ENCODE data around the gene OR4F15. TPM values are rescaled to one million over a fixed set of nuclear protein-coding genes. Genes with fewer than 3 reads are reported as not detected.
"Not testable (repeated sequence)": the region's sequence is repeated elsewhere in the genome, so short reads cannot be mapped to it uniquely, and the experiment has no call there.

Gene OR4F15
- total RNA-seq, 1 experiment from 2014 or later = not detected

DNA sequence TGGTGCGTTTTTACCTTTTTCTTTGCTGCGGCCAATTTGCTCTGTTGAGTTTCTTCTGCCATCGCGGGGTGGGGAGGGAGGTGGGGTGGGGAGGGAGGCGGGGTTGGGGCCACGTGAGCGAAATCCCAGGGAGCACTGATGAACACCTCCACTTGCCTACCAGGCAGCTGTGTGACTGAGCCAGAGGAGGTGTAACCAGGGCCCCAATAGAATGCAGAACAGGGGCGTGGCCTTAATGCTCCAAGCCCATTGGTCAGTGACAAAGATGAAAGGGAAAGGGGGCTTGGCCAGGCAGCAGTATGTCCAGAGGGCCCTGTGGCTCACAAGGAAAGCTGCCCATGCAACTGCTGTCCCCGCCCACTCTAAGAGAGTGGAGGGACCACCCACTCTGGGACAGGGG is 30.1 kb upstream of the OR4F15 start:
- Histone ChIP-seq H3K36me3 (ENCODE audit: low read depth, low read length) (no peaks in the 10 kb centered on the region), H3K4me1 (ENCODE audit: insufficient read depth, low read length) (no peaks in the 10 kb centered on the region), H2AFZ (ENCODE audit: low read length) (no peak overlapping the region), H3K79me2 (ENCODE audit: low read length) (no peaks in the 10 kb centered on the region), H3K4me2 (ENCODE audit: low read length) (no peak overlapping the region), H3K4me3 (ENCODE audit: low read length) (no peak overlapping the region), H4K20me1 (ENCODE audit: low read length) (no peaks in the 10 kb centered on the region), H3K9ac (ENCODE audit: low read length) (no peak overlapping the region), H3K27me3 (ENCODE audit: low read length) (peaks cover 28% of the 10 kb centered on the region), H3K9me3 (ENCODE audit: low read length) (no peaks in the 10 kb centered on the region), H3K9me2 (replicated peaks; ENCODE audit: low read length) (no peaks in the 10 kb centered on the region), H3K27ac (ENCODE audit: low read length) (no peak overlapping the region), H3F3A (ENCODE audit: low read length, unreplicated experiment) (no peaks in the 10 kb centered on the region)
- CTCF ChIA-PET = no interaction called here
- POLR2A ChIA-PET (ENCODE audit: unreplicated experiment) = no interaction called here
- ATAC-seq (no peak), DNase-seq (no peak)
- no peak for TF ChIP-seq EZH2phosphoT487 (IDR thresholded peaks at IDR 0.05; ENCODE audit: borderline replicate concordance, low read length)
- TF ChIP-seq, protein P1, sequence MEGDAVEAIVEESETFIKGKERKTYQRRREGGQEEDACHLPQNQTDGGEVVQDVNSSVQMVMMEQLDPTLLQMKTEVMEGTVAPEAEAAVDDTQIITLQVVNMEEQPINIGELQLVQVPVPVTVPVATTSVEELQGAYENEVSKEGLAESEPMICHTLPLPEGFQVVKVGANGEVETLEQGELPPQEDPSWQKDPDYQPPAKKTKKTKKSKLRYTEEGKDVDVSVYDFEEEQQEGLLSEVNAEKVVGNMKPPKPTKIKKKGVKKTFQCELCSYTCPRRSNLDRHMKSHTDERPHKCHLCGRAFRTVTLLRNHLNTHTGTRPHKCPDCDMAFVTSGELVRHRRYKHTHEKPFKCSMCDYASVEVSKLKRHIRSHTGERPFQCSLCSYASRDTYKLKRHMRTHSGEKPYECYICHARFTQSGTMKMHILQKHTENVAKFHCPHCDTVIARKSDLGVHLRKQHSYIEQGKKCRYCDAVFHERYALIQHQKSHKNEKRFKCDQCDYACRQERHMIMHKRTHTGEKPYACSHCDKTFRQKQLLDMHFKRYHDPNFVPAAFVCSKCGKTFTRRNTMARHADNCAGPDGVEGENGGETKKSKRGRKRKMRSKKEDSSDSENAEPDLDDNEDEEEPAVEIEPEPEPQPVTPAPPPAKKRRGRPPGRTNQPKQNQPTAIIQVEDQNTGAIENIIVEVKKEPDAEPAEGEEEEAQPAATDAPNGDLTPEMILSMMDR (conservative IDR thresholded peaks at IDR 0.05; ENCODE audit: low read depth, low read length) = no peak
- no peak for TF ChIP-seq EZH2 (IDR thresholded peaks at IDR 0.05; ENCODE audit: low read length, unreplicated experiment)
- intact Hi-C loops (cut with micrococcal nuclease) = no loop called here
- no TSS peak for BruUV-seq (replicated peaks)

DNA sequence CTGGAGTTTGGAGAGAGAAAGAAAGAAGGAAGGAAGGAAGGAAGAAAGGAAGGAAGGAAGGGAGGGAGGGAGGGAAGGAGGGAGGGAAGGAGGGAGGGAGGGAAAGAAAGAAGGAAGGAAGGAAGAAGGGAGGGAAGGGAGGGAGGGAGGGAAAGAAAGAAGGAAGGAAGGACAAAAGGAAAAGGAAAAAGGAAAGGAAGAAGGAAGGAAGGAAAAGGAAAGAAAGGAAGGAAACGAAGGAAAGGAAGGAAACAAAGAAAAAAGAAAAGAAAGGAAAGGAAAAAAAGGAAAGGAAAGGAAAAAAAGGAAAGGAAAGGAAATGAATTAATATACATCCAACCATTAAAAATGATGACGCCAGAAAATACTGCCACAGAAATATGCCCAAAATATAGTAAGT is 27.4 kb upstream of the OR4F15 start:
- DNase-seq = no peak
- no peaks in the 10 kb centered on the region for H3K9me3 ChIP-seq (ENCODE audit: low read length)
- H4K20me1 ChIP-seq (ENCODE audit: low read length) = no peaks in the 10 kb centered on the region
- H3K4me1 ChIP-seq (ENCODE audit: insufficient read depth, low read length) = no peaks in the 10 kb centered on the region
- no peaks in the 10 kb centered on the region for H3K9me2 ChIP-seq (replicated peaks; ENCODE audit: low read length)
- no peak for ATAC-seq
- H3K9ac ChIP-seq (ENCODE audit: low read length) = no peak overlapping the region
- peaks cover 12% of the 10 kb centered on the region for H3K27me3 ChIP-seq (ENCODE audit: low read length)
- no TSS peak for BruUV-seq (replicated peaks)
- H3K36me3 ChIP-seq (ENCODE audit: low read depth, low read length) = no peaks in the 10 kb centered on the region
- H3K27ac ChIP-seq (ENCODE audit: low read length) = no peak overlapping the region
- no peaks in the 10 kb centered on the region for H3K79me2 ChIP-seq (ENCODE audit: low read length)
- intact Hi-C loops (cut with micrococcal nuclease) = no loop called here
- ChIA-PET CTCF (no interaction called here), POLR2A (ENCODE audit: unreplicated experiment) (no interaction called here)
- H3F3A ChIP-seq (ENCODE audit: low read length, unreplicated experiment) = no peaks in the 10 kb centered on the region
- H3K4me2 ChIP-seq (ENCODE audit: low read length) = no peak overlapping the region
- H3K4me3 ChIP-seq (ENCODE audit: low read length) = no peak overlapping the region
- H2AFZ ChIP-seq (ENCODE audit: low read length) = no peak overlapping the region
- TF ChIP-seq EZH2phosphoT487 (IDR thresholded peaks at IDR 0.05; ENCODE audit: borderline replicate concordance, low read length) (no peak), EZH2 (IDR thresholded peaks at IDR 0.05; ENCODE audit: low read length, unreplicated experiment) (no peak)
- TF ChIP-seq, protein P1 (conservative IDR thresholded peaks at IDR 0.05; ENCODE audit: low read depth, low read length) = no peak

DNA sequence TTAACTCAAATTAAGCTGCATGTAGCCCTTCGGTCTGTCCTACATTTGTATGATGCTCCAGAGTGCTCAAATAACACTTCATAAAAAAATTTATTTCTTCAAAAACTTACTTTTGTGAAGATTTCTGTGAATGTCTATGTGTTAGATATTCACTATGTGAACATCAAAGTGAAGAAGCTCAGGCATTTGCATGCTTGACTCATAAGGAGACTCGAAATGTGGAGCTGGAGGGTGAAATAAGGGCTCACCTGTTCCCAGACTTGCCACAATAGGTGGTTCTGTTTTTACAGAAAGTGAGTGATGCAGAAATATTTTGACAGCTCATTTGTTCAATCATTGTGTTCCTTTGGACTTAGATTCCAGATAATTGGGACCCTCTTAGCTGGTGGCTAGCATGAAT is 25.6 kb upstream of the OR4F15 start:
- H3K4me1 ChIP-seq (ENCODE audit: insufficient read depth, low read length); H3K79me2 ChIP-seq (ENCODE audit: low read length); CTCF ChIA-PET; H3F3A ChIP-seq (ENCODE audit: low read length, unreplicated experiment); H3K36me3 ChIP-seq (ENCODE audit: low read depth, low read length); H3K9me2 ChIP-seq (replicated peaks; ENCODE audit: low read length); H3K9ac ChIP-seq (ENCODE audit: low read length); H2AFZ ChIP-seq (ENCODE audit: low read length); ATAC-seq; DNase-seq; H4K20me1 ChIP-seq (ENCODE audit: low read length); H3K4me2 ChIP-seq (ENCODE audit: low read length); H3K4me3 ChIP-seq (ENCODE audit: low read length); H3K27ac ChIP-seq (ENCODE audit: low read length); BruUV-seq (replicated peaks); H3K9me3 ChIP-seq (ENCODE audit: low read length); intact Hi-C loops (cut with micrococcal nuclease); POLR2A ChIA-PET (ENCODE audit: unreplicated experiment): not testable (repeated sequence)
- peaks cover 16% of the 10 kb centered on the region for H3K27me3 ChIP-seq (ENCODE audit: low read length)

DNA sequence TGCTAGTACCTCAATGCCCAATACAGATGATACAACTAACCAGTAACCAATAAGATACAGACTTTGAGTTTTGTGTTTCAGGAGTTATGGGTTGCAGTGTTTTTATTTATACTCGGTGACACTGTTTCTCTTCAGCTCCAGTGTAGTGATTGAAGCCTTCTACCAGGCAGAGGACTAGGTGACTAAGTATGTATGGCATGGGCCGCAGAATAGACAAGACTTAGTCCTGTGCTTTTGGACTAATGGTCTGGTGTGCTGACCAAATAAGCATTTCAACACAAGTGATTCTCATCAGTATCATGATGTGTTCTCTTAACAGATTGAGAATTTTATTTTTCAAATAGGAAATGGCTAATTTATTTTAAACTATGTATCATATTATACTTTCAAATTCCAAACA is 24.0 kb upstream of the OR4F15 start:
- H3K36me3 ChIP-seq (ENCODE audit: low read depth, low read length); H3K4me3 ChIP-seq (ENCODE audit: low read length); ATAC-seq; H3K4me2 ChIP-seq (ENCODE audit: low read length); CTCF ChIA-PET; H3K9me2 ChIP-seq (replicated peaks; ENCODE audit: low read length); H2AFZ ChIP-seq (ENCODE audit: low read length); BruUV-seq (replicated peaks); H3K27ac ChIP-seq (ENCODE audit: low read length); intact Hi-C loops (cut with micrococcal nuclease); POLR2A ChIA-PET (ENCODE audit: unreplicated experiment); H3K9me3 ChIP-seq (ENCODE audit: low read length); DNase-seq; H3K79me2 ChIP-seq (ENCODE audit: low read length); H3K4me1 ChIP-seq (ENCODE audit: insufficient read depth, low read length); H3F3A ChIP-seq (ENCODE audit: low read length, unreplicated experiment); H3K9ac ChIP-seq (ENCODE audit: low read length); H4K20me1 ChIP-seq (ENCODE audit: low read length): not testable (repeated sequence)
- H3K27me3 ChIP-seq (ENCODE audit: low read length) = peaks cover 21% of the 10 kb centered on the region

DNA sequence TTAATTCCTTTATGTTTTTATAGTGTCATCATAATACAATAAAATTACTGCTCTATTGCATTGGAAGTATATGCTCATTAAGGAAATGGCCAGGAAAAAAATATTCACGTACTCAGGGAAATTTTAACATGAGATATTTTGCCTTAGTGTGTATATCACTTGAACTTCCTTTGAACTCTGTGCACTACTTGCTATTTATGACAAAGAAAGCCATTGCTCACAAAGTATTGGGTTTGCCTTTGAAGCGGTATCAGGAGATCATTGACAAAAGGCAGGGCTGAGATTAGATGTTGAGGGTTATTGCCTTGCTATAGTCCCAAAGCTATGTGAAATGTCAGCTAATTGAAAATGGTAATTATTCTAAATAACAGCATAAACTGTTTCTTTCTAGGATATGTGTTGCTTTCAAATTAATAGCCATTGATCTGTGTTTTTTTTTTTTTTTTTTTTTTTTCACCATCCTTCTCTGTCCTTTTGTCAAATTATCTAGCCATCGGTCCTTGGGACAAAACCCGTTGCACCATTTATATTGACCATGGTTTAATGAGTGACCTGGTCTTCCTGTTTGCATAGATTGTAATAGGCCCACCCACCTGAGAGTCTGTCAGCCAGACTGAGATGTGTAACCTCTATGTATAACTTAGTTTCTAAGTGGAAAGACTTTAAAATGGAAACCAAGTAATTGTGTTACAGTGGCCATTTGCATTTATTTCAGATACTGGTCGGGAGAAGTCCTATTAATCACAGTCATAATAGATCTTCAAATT is 23.3 kb upstream of the OR4F15 start:
- CTCF ChIA-PET; intact Hi-C loops (cut with micrococcal nuclease); H3K9me2 ChIP-seq (replicated peaks; ENCODE audit: low read length); ATAC-seq; H3K4me2 ChIP-seq (ENCODE audit: low read length); H3K79me2 ChIP-seq (ENCODE audit: low read length); H3K36me3 ChIP-seq (ENCODE audit: low read depth, low read length); DNase-seq; H4K20me1 ChIP-seq (ENCODE audit: low read length); H3K9me3 ChIP-seq (ENCODE audit: low read length); H3K27ac ChIP-seq (ENCODE audit: low read length); H3F3A ChIP-seq (ENCODE audit: low read length, unreplicated experiment); H3K4me3 ChIP-seq (ENCODE audit: low read length); H2AFZ ChIP-seq (ENCODE audit: low read length); POLR2A ChIA-PET (ENCODE audit: unreplicated experiment); H3K9ac ChIP-seq (ENCODE audit: low read length); H3K4me1 ChIP-seq (ENCODE audit: insufficient read depth, low read length); BruUV-seq (replicated peaks): not testable (repeated sequence)
- H3K27me3 ChIP-seq (ENCODE audit: low read length) = peaks cover 21% of the 10 kb centered on the region

Data from PC-3 (cell line).